K562 (cell line): ENCODE results near the gene HSD17B8. TPM values are rescaled to one million over a fixed set of nuclear protein-coding genes. Genes with fewer than 3 reads are reported as not detected.

ENCODE experiments used
- ATAC-seq: fragments of 200-7000 bp; cut with Tn5 transposase; 3 replicates; pipeline ENCODE4 v1.9.1; 2020; ENCODE audit warnings: moderate library complexity
- BruUV-seq: library from RNA; stranded (reverse); fragments of 400-500 nt; replicated peaks from 2 replicates; lab custom pipeline; 2021; lab: Mats Ljungman, UMichigan
- CTCF ChIA-PET: fragments of 300-600 bp; formaldehyde crosslinking; extraction: SDS; loops from one replicate; lab custom pipeline; 2021; ENCODE audit warnings: low intra/inter-chr PET ratio; lab: Yijun Ruan, JAX
- POLR2A ChIA-PET: fragments of 300-600, 350-650 bp; sonication (Branson Sonifier 250); formaldehyde crosslinking; extraction: SDS; loops from one replicate; lab custom pipeline; 2021; ENCODE audit warnings: antibody characterized with exemption, inconsistent platforms; lab: Yijun Ruan, JAX
- DNase-seq, 4 experiments: peaks; one replicate each; pipeline versions ENCODE4 v3.0.0 to v3.0.0-alpha.2; 2011 to 2018; ENCODE audit warnings: low spot score in 3 of 4, mixed read lengths in 3 of 4; ENCODE audit errors: extremely low read depth in 1 of 4
- FAIRE-seq: peaks from 2 replicates; lab custom pipeline; 2011; peaks lifted over from hg19 to GRCh38; lab: Jason Lieb, UNC
- H2AFZ ChIP-seq: 2 replicates; pipeline ENCODE4 v1.6.0; 2011; ENCODE audit warnings: low read depth, low read length, control low read depth, inconsistent platforms
- H3K27ac ChIP-seq: fragments of 200-600 bp; 3 replicates; pipeline ENCODE4 v1.8.0; 2011; ENCODE audit warnings: low read depth, mild to moderate bottlenecking, control low read depth, inconsistent platforms, low read length, moderate library complexity, mixed read lengths; ENCODE audit errors: extremely low read depth
- H3K27me3 ChIP-seq, 2 experiments: fragments of 300-600 bp in 1 of 2; 2 replicates in 1 of 2; 3 replicates in 1 of 2; pipeline versions ENCODE4 v1.6.0 to v1.8.0; 2011; ENCODE audit warnings: inconsistent platforms in 2 of 2, low read length in 2 of 2, mild to moderate bottlenecking in 1 of 2, mixed read lengths in 1 of 2, moderate library complexity in 1 of 2; ENCODE audit not compliant: control insufficient read depth in 2 of 2, insufficient read depth in 2 of 2
- H3K36me3 ChIP-seq: fragments of 300-600 bp; 3 replicates; pipeline ENCODE4 v1.8.0; 2011; ENCODE audit warnings: mild to moderate bottlenecking, low read length, inconsistent platforms; ENCODE audit not compliant: control insufficient read depth, insufficient read depth
- H3K4me1 ChIP-seq, 2 experiments: fragments of 200-600 bp in 1 of 2; replicated peaks in 1 of 2; 2 replicates in 1 of 2; 3 replicates in 1 of 2; pipeline versions ENCODE4 v1.5.1 to v1.8.0; 2011; ENCODE audit warnings: inconsistent platforms in 2 of 2, low read length in 2 of 2, mild to moderate bottlenecking in 1 of 2, mixed read lengths in 1 of 2, moderate library complexity in 1 of 2; ENCODE audit not compliant: control insufficient read depth in 2 of 2, insufficient read depth in 2 of 2
- H3K4me2 ChIP-seq: 2 replicates; pipeline ENCODE4 v1.6.1; 2011; ENCODE audit warnings: low read length, control low read depth, inconsistent platforms, mixed read lengths; ENCODE audit not compliant: insufficient read depth
- H3K4me3 ChIP-seq: fragments of 200-600 bp; sonication (generic), shearing (Covaris generic); 2 replicates; pipeline ENCODE4 v1.5.1; 2016; ENCODE audit warnings: control low read depth, inconsistent platforms
- H3K79me2 ChIP-seq: fragments of 200-600 bp; 3 replicates; pipeline ENCODE4 v1.8.0; 2011; ENCODE audit warnings: low read length, inconsistent platforms; ENCODE audit not compliant: control insufficient read depth, insufficient read depth
- H3K9ac ChIP-seq, 2 experiments: 2 replicates each; pipeline versions ENCODE4 v1.6.0 to v1.6.1; 2011; ENCODE audit warnings: low read depth in 2 of 2, low read length in 2 of 2, control low read depth in 1 of 2, inconsistent platforms in 1 of 2, mild to moderate bottlenecking in 1 of 2, mixed read lengths in 1 of 2; ENCODE audit not compliant: insufficient read depth in 1 of 2
- H3K9me1 ChIP-seq: one replicate; pipeline ENCODE4 v1.6.0; 2011; ENCODE audit warnings: inconsistent platforms, mild to moderate bottlenecking, low read length, moderate library complexity; ENCODE audit not compliant: control insufficient read depth, insufficient read depth
- H3K9me3 ChIP-seq: replicated peaks from 2 replicates; pipeline ENCODE4 v1.5.1; 2011; ENCODE audit warnings: low read depth, low read length, inconsistent platforms; ENCODE audit not compliant: control insufficient read depth, insufficient read depth
- H4K20me1 ChIP-seq: replicated peaks from 2 replicates; pipeline ENCODE4 v1.6.1; 2011; ENCODE audit warnings: low read length, inconsistent platforms, mixed read lengths; ENCODE audit not compliant: control insufficient read depth, insufficient read depth
- ATF7 ChIP-seq: fragments of 450-650 bp; IDR thresholded peaks from 2 replicates; pipeline ENCODE4 v1.7.1; 2014; ENCODE audit warnings: mild to moderate bottlenecking, moderate library complexity
- ELF4 ChIP-seq: fragments of 450-650 bp; formaldehyde crosslinking; IDR thresholded peaks from 2 replicates; pipeline ENCODE4 v1.4.0; 2022; ENCODE audit warnings: missing genetic modification characterization
- EP300 ChIP-seq: IDR thresholded peaks from 2 replicates; pipeline ENCODE4 v1.6.1; 2012; ENCODE audit warnings: low read length, improper control_type of control experiment
- EP400 ChIP-seq: fragments of 450-650 bp; IDR thresholded peaks from 2 replicates; pipeline ENCODE4 v1.6.1; 2017; ENCODE audit warnings: antibody characterized with exemption, mild to moderate bottlenecking, moderate library complexity
- ERF ChIP-seq: fragments of 450-650 bp; formaldehyde crosslinking; IDR thresholded peaks from 2 replicates; pipeline ENCODE4 v1.4.0; 2020; ENCODE audit warnings: mild to moderate bottlenecking, mixed read lengths
- GABPB2 ChIP-seq: fragments of 250-450 bp; sonication (Bioruptor Pico); conservative IDR thresholded peaks from 2 replicates; pipeline ENCODE4 v1.5.1; 2021; ENCODE audit warnings: mild to moderate bottlenecking
- MBD1 ChIP-seq: fragments of 250-450 bp; sonication (Bioruptor Pico); IDR thresholded peaks from 2 replicates; pipeline ENCODE4 v1.8.0; 2022; ENCODE audit warnings: inconsistent platforms
- MIER1 ChIP-seq: fragments of 450-650 bp; IDR thresholded peaks from 2 replicates; pipeline ENCODE4 v1.6.1; 2016; ENCODE audit warnings: antibody characterized with exemption, mild to moderate bottlenecking, low read depth
- NONO ChIP-seq, 2 experiments: fragments of 200-400 bp in 1 of 2; fragments of 450-650 bp in 1 of 2; formaldehyde crosslinking in 1 of 2; IDR thresholded peaks; 2 replicates each; pipeline ENCODE4 v1.6.1; 2017; ENCODE audit warnings: low read depth in 2 of 2, mild to moderate bottlenecking in 2 of 2, moderate library complexity in 2 of 2, low read length in 1 of 2
- NR1H2 ChIP-seq: sonication (generic); formaldehyde crosslinking; IDR thresholded peaks from 2 replicates; pipeline ENCODE4 v1.4.0; 2020; ENCODE audit warnings: mild to moderate bottlenecking, missing genetic modification reagents
- PHTF2 ChIP-seq: fragments of 250-450 bp; sonication (Bioruptor Pico); IDR thresholded peaks from 2 replicates; pipeline ENCODE4 v1.5.0; 2021; ENCODE audit warnings: mild to moderate bottlenecking
- POLR2B ChIP-seq: fragments of 450-650 bp; IDR thresholded peaks from 2 replicates; pipeline ENCODE4 v1.6.1; 2018; ENCODE audit warnings: low read depth; ENCODE audit not compliant: partially characterized antibody
- RBBP5 ChIP-seq: fragments of 200-600 bp; sonication (generic); IDR thresholded peaks from 2 replicates; pipeline ENCODE4 v1.6.1; 2012; ENCODE audit warnings: borderline replicate concordance, mild to moderate bottlenecking, low read length, control low read depth, inconsistent platforms; ENCODE audit not compliant: insufficient read depth, poor library complexity, severe bottlenecking
- SMARCA4 ChIP-seq: fragments of 450-650 bp; IDR thresholded peaks from 2 replicates; pipeline ENCODE4 v1.6.1; 2016
- ZBTB5 ChIP-seq: fragments of 450-650 bp; IDR thresholded peaks from 2 replicates; pipeline ENCODE4 v1.6.1; 2017; ENCODE audit warnings: antibody characterized with exemption
- ZC3H11A ChIP-seq: IDR thresholded peaks from 2 replicates; pipeline ENCODE4 v1.6.1; 2012; ENCODE audit warnings: low read depth, low read length, improper control_type of control experiment
- ZNF133 ChIP-seq: fragments of 250-450 bp; sonication (Bioruptor Pico); IDR thresholded peaks from 2 replicates; pipeline ENCODE4 v1.4.0; 2020; ENCODE audit warnings: mild to moderate bottlenecking
- ZNF507 ChIP-seq: conservative IDR thresholded peaks from 2 replicates; pipeline ENCODE4 v1.6.1; 2017; ENCODE audit warnings: missing genetic modification characterization, missing compliant biosample characterization
- WGBS: fragments of 100-300 bp; shearing (Covaris generic); methylation state at CpG from one replicate; pipeline ENCODE4 v1.1.6; 2016; ENCODE audit warnings: low coverage, mixed read lengths; ENCODE audit not compliant: insufficient coverage; ENCODE audit errors: missing lambda C conversion rate; 5-methylcytosine and 5-hydroxymethylcytosine counted together
- in situ Hi-C: fragments of 300-500 bp; cut with MboI; formaldehyde crosslinking; loops from 4 replicates; pipeline ENCODE4 v1.15.0; 2018; ENCODE audit warnings: inconsistent platforms, mixed read lengths
- intact Hi-C: fragments of 100-400 bp; cut with micrococcal nuclease; formaldehyde crosslinking; loops from 2 replicates; pipeline ENCODE4 v1.14.2; 2022
- polyA plus RNA-seq, 8 experiments: library from polyadenylated mRNA; depleted of rRNA in 4 of 8; stranded (reverse) in 5 of 8; unstranded in 3 of 8; fragments of >200 nt; fragmentation: Nextera tagmentation in 2 of 8; fragmentation: Illumina TruSeq in 1 of 8; extraction: Ambion mirVana in 2 of 8; extraction: Trizol in 1 of 8; gene quantifications; 2 replicates each; pipeline versions ENCODE4 v1.2.1 to v1.2.3, GENCODE V29; 2011 to 2014; ENCODE audit warnings: inconsistent platforms in 1 of 8, missing spikeins in 1 of 8
- total RNA-seq, 7 experiments: library from RNA; depleted of rRNA in 6 of 7; stranded (reverse); fragments of >200 nt in 6 of 7; fragmentation: Illumina TruSeq in 2 of 7; extraction: Trizol in 2 of 7; gene quantifications; 2 replicates each; pipeline versions ENCODE4 v1.2.1 to v1.2.3, GENCODE V29; 2011 to 2021; ENCODE audit warnings: low replicate concordance in 1 of 7

Gene HSD17B8
- total and polyA plus RNA-seq, 9 of the 15 experiments (the other 6 are each of a cell fraction or from before 2014, with no cell fraction given): 3.7 to 35.2 (median 14.2) TPM

GRCh38 chr6:33249732-33250630, 45.5 kb downstream of the HSD17B8 start:
- H4K20me1 ChIP-seq: no peaks in the 10 kb centered on the region
- H3K79me2 ChIP-seq: no peaks in the 10 kb centered on the region
- H3K9me1 ChIP-seq: peaks cover 4% of the 10 kb centered on the region
- H3K9me3 ChIP-seq: no peaks in the 10 kb centered on the region
- WGBS: 20% methylated on average over 15 of the region's 15 CpGs
- DNase-seq: peak in 2 of 4 experiments; percentile 34
- peak overlapping the region; percentile 91 for H3K27ac ChIP-seq
- peaks cover 21% of the 10 kb centered on the region for H3K36me3 ChIP-seq
- H3K9ac ChIP-seq: peak overlapping the region; percentile 89 to 90
- peaks cover 4 to 6% of the 10 kb centered on the region in 2 experiments; a peak in 2 of 5 replicates for H3K27me3 ChIP-seq
- intact Hi-C loops (loop anchor here (2.0 kb wide), 1 partner anchor 49 kb away; the partner anchor contains the start of genes RXRB and SLC39A7), in situ Hi-C loops (loop anchor here (5.0 kb wide), 2 partner anchors 133 to 233 kb away; no protein-coding TSS in a partner anchor)
- H2AFZ ChIP-seq: peak overlapping the region; percentile 92
- no peak for FAIRE-seq
- ChIA-PET POLR2A (interaction anchor here (0.6 to 5.2 kb wide), 23 partner anchors 9 to 712 kb away, joined by 3 to 57 read pairs (median 4); partner anchors contain the start of genes B3GALT4, RING1, RPS18 and VPS52), CTCF (interaction anchor here (2.7 to 3.6 kb wide), 2 partner anchors 89 to 126 kb away, joined by 21 to 24 read pairs; no protein-coding TSS in a partner anchor)
- peaks cover 22 to 31% of the 10 kb centered on the region in 2 experiments for H3K4me1 ChIP-seq
- TSS peak; percentile 88 for BruUV-seq
- H3K4me3 ChIP-seq: peak overlapping the region; percentile 53
- peak; percentile 5 for ATAC-seq
- peak overlapping the region; percentile 97 for H3K4me2 ChIP-seq
- TF ChIP-seq ERF (CRISPR knock-in tag): peak; percentile 48; the same call in 1 of the 2 replicates
- TF ChIP-seq ATF7: no peak
- peak; percentile 42; the same call in 1 of the 2 replicates for TF ChIP-seq SMARCA4
- peak; percentile 37; the same call in 1 of the 2 replicates for TF ChIP-seq ELF4
- no peak for TF ChIP-seq MBD1 (CRISPR knock-in tag)
- TF ChIP-seq PHTF2: no peak
- peak; percentile 10 for TF ChIP-seq POLR2B
- TF ChIP-seq NONO (IDR thresholded peaks at IDR 0.05; ENCODE audit: low read depth in 2 of 2, low read length in 1 of 2): no peak
- 0 out of 2 replicates have a peak, but pooled peaks have one; percentile 24 for TF ChIP-seq MIER1
- TF ChIP-seq ZBTB5: 0 out of 2 replicates have a peak, but pooled peaks have one; percentile 9
- no peak for TF ChIP-seq GABPB2 (CRISPR knock-in tag)
- TF ChIP-seq ZNF507 (tag): no peak
- no peak for TF ChIP-seq EP300
- TF ChIP-seq ZC3H11A: no peak
- no peak for TF ChIP-seq NR1H2 (CRISPR knock-in tag)
- 0 out of 2 replicates have a peak, but pooled peaks have one; percentile 14 for TF ChIP-seq ZNF133 (CRISPR knock-in tag)
- 0 out of 2 replicates have a peak, but pooled peaks have one; percentile 3 for TF ChIP-seq EP400
- TF ChIP-seq RBBP5: no peak
